WI38 (cell line): ENCODE measurements around the gene IFT122.

Source experiments
- H3K4me3 ChIP-seq: 2 replicates; pipeline ENCODE4 v1.5.1; 2011; ENCODE audit warnings: low read depth, mild to moderate bottlenecking, control low read depth, low read length
- TF ChIP-seq, protein P1 (sequence below): IDR thresholded peaks from 2 replicates; pipeline ENCODE4 v1.5.1; 2012; ENCODE audit warnings: low read depth, mild to moderate bottlenecking, control low read depth, low read length

IFT122 gene

DNA sequence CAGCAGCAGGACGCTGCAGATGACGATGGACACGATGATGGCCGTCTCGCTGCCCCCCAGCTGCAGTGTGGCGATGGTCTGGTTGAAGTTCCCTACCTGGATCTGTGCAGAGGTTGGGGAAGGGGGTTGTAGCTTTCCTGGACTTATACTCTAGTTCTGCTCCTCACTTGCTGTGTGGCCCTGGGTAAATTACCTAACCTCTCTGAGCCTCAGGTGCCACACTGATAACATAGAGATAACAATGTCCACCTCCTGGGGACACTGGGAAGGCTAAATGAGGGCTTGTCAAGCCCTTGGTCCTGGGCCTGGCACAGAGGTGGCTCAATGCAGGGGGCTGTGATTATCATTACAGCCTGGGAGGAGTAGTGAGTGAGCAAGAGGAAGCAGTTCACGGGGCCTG, 129.8 kb downstream of the IFT122 start:
- no peak overlapping the region for H3K4me3 ChIP-seq
- TF ChIP-seq, protein P1, sequence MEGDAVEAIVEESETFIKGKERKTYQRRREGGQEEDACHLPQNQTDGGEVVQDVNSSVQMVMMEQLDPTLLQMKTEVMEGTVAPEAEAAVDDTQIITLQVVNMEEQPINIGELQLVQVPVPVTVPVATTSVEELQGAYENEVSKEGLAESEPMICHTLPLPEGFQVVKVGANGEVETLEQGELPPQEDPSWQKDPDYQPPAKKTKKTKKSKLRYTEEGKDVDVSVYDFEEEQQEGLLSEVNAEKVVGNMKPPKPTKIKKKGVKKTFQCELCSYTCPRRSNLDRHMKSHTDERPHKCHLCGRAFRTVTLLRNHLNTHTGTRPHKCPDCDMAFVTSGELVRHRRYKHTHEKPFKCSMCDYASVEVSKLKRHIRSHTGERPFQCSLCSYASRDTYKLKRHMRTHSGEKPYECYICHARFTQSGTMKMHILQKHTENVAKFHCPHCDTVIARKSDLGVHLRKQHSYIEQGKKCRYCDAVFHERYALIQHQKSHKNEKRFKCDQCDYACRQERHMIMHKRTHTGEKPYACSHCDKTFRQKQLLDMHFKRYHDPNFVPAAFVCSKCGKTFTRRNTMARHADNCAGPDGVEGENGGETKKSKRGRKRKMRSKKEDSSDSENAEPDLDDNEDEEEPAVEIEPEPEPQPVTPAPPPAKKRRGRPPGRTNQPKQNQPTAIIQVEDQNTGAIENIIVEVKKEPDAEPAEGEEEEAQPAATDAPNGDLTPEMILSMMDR: no peak
